Neural progenitor cell (in vitro differentiated cells): Measurements from ENCODE around the gene EGR4.

ENCODE experiments used
- CTCF ChIP-seq: fragments of 200-600 bp; sonication (generic); IDR thresholded peaks from 2 replicates; pipeline ENCODE4 v1.5.1; 2017; ENCODE audit warnings: antibody characterized with exemption, mild to moderate bottlenecking
- EZH2 ChIP-seq: fragments of 200-600 bp; sonication (generic); IDR thresholded peaks from 2 replicates; pipeline ENCODE4 v1.6.1; 2017; ENCODE audit warnings: antibody characterized with exemption, mild to moderate bottlenecking, moderate library complexity
- EZH2phosphoT487 ChIP-seq: fragments of 200-600 bp; sonication (generic); IDR thresholded peaks from 2 replicates; pipeline ENCODE4 v1.6.1; 2017; ENCODE audit warnings: antibody characterized with exemption

GRCh38 chr2:73258186-73258912 is 35.0 kb downstream of the EGR4 start:
- TF ChIP-seq EZH2 (no peak), CTCF (no peak), EZH2phosphoT487 (no peak)
